GM06990 (cell line): Measurements from ENCODE around the gene SLC49A3.
"Not testable (repeated sequence)": the region's sequence is repeated elsewhere in the genome, so short reads cannot be mapped to it uniquely, and the experiment has no call there.

Experiments
- DNase-seq: peaks from one replicate; pipeline ENCODE4 v3.0.0-alpha.2; 2011; ENCODE audit not compliant: insufficient read length; ENCODE audit errors: extremely low read depth
- H3K27me3 ChIP-seq: replicated peaks from 2 replicates; pipeline ENCODE4 v1.6.0; 2011; ENCODE audit warnings: low read length; ENCODE audit not compliant: control insufficient read depth, insufficient read depth
- H3K36me3 ChIP-seq: 2 replicates; pipeline ENCODE4 v1.5.1; 2011; ENCODE audit warnings: low read length; ENCODE audit not compliant: control insufficient read depth, insufficient read depth
- H3K4me3 ChIP-seq: replicated peaks from 2 replicates; pipeline ENCODE4 v1.5.1; 2011; ENCODE audit warnings: low read depth, mild to moderate bottlenecking, control low read depth, low read length
- CTCF ChIP-seq: IDR thresholded peaks from 2 replicates; pipeline ENCODE4 v1.5.1; 2011; ENCODE audit warnings: low read length, control low read depth, mild to moderate bottlenecking, inconsistent platforms; ENCODE audit not compliant: insufficient read depth, poor library complexity, severe bottlenecking

Gene SLC49A3

GRCh38 chr4:710116-710515 lies 21.2 kb upstream of the SLC49A3 start:
- no peak for DNase-seq
- TF ChIP-seq CTCF, result no peak
- H3K4me3 ChIP-seq, result no peak overlapping the region
- H3K36me3 ChIP-seq, result peaks cover 4% of the 10 kb centered on the region
- no peaks in the 10 kb centered on the region for H3K27me3 ChIP-seq

GRCh38 chr4:709348-709747 lies 20.4 kb upstream of the SLC49A3 start:
- Histone ChIP-seq H3K27me3 (no peaks in the 10 kb centered on the region), H3K36me3 (peaks cover 2% of the 10 kb centered on the region), H3K4me3 (no peak overlapping the region)
- DNase-seq, result no peak
- no peak for TF ChIP-seq CTCF

GRCh38 chr4:708631-708933 lies 19.6 kb upstream of the SLC49A3 start:
- DNase-seq, result no peak
- Histone ChIP-seq H3K27me3 (no peaks in the 10 kb centered on the region), H3K4me3 (no peak overlapping the region), H3K36me3 (no peaks in the 10 kb centered on the region; the same call in 1 of the 2 replicates)
- no peak for TF ChIP-seq CTCF

GRCh38 chr4:707929-708630 lies 19.1 kb upstream of the SLC49A3 start:
- H3K27me3 ChIP-seq, result no peaks in the 10 kb centered on the region
- no peak for DNase-seq
- no peak for TF ChIP-seq CTCF
- H3K4me3 ChIP-seq, result no peak overlapping the region
- H3K36me3 ChIP-seq, result no peaks in the 10 kb centered on the region; the same call in 1 of the 2 replicates

- Histone ChIP-seq H3K36me3 (no peaks in the 10 kb centered on the region; the same call in 1 of the 2 replicates), H3K27me3 (no peaks in the 10 kb centered on the region), H3K4me3 (peak overlapping the region; percentile 84)
- no peak for DNase-seq
- TF ChIP-seq CTCF, result no peak
Measured at GRCh38 chr4:706834-707598, 18.1 kb upstream of the SLC49A3 start.

- DNase-seq, result not testable (repeated sequence)
Measured at GRCh38 chr4:706083-706633, 17.2 kb upstream of the SLC49A3 start.

More at GRCh38 chr4:706083-706633, 17.2 kb upstream of the SLC49A3 start:
- not testable (repeated sequence) for H3K36me3 ChIP-seq, H3K27me3 ChIP-seq
- H3K4me3 ChIP-seq, result peak overlapping the region; percentile 84
